Smooth muscle cell of the brain vasculature (primary cell): ENCODE data around the gene CXCL16.
"Not testable (repeated sequence)": the region's sequence is repeated elsewhere in the genome, so short reads cannot be mapped to it uniquely, and the experiment has no call there.

Experiments
- DNase-seq: peaks from one replicate; pipeline ENCODE4 v3.0.0-alpha.2; 2012; ENCODE audit warnings: low read depth, low spot score

The CXCL16 gene

DNA sequence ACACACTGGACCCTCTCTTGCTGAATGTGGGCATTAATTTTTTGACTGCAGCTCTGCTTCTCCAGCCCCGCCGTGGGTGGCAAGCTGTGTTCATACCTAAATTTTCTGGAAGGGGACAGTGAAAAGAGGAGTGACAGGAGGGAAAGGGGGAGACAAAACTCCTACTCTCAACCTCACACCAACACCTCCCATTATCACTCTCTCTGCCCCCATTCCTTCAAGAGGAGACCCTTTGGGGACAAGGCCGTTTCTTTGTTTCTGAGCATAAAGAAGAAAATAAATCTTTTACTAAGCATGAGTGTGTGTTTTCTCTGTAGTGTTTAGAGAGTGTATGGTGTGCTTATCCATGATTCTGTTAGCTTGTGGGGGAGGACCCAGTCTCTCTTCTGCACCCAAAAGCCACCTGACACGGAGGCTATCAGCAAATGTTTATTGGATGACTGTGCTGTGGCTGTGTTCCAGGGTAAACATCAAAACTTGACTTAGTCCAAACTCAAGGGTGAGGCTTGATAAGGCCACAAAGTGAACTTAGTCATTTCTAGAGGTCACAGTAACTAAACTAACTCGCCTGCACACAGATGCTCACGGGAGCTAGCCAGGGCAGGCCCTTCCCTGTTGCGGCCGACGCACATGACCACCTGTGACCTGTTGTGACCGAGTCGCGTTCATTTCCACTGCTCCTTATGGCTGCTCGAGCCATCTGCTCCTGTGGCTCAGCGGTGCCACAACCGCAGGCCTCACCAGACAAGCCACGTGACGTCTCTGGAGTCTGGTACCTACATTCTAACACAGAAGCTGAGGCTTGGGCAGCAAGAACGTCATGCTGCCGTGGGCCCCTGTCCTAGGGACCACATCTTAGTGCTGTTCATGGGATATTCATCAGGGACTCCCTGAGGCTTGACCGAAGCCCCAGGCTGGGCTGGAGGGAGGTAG, 18.3 kb downstream of the CXCL16 start:
- DNase-seq, result no peak

DNA sequence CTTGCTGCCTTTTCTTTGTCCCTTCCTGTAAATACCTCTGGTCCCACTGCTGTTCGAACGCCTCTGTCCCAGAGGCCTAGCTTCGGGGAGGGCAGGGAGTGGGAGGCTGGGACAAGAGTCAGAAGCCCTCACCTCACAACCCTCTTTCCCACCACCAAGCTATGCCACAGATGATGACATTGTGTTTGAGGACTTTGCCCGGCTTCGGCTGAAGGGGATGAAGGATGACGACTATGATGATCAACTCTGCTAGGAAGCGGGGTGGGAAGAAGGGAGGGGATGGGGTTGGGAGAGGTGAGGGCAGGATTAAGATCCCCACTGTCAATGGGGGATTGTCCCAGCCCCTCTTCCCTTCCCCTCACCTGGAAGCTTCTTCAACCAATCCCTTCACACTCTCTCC, 18.9 kb downstream of the CXCL16 start:
- DNase-seq, result no peak

DNA sequence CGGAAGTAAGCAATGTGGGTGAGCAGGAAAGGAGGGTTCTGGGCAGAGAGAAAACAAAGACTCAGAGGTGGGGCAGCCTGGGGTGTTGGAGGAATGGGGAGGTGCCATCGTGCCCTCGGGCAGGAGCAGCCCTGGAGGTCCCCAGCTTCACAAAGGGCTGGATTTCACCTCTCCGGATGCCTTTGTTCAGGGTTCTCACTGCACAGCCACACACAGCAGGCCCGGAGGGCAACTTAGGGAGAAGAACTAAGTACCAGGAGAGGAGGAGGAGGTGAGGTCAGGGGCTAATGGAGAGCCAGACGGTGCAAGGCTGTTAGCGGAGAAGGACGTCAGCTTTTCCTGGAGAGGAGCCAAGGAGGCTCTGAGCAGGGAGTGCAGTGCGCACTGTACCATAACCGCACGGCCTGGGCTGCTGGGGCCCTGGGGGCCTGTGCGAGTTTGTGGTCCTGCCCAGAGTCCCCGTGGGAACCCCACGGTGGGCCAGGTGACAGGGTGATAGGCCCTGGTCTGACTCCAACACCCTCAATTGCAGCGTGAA, 20.0 kb downstream of the CXCL16 start:
- DNase-seq, result no peak

- no peak for DNase-seq
Observed at GRCh38 chr17:4719146-4719545, 20.6 kb downstream of the CXCL16 start.

DNA sequence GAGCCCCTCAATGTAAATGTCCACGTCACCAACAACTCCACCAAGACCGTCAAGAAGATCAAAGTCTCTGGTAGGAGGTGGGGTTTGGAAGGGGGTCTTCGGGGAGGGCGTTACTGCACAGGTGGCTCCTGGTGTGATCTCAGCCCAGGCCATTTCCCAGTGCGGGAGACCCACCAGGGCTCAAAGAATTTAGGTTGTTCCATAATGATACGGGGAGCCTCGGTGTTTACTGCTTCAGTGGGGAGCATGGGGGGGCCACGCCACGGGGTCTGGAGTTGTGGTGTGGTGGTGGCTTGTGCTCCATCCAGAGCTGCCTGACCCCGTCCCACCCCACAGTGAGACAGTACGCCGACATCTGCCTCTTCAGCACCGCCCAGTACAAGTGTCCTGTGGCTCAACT, 21.5 kb downstream of the CXCL16 start:
- no peak for DNase-seq

DNA sequence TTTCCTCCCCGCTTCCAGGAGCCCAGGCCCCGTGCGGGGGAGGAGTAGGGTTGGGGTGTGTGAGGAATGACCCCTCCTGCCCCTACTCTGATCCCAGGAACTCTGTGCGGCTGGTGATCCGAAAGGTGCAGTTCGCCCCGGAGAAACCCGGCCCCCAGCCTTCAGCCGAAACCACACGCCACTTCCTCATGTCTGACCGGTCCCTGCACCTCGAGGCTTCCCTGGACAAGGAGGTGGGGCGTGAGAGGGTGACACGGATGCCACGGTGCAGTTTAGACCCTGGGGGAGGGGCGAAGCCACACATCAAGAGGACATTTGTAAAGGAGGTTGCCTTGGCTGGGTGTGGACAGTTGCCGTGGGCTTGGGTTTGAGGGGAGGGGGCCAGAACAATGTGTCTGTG, 21.9 kb downstream of the CXCL16 start:
- DNase-seq, result no peak

- DNase-seq, result no peak
Observed at GRCh38 chr17:4716081-4716480, 23.6 kb downstream of the CXCL16 start.

GRCh38 chr17:4715063-4715744, 24.5 kb downstream of the CXCL16 start:
- DNase-seq, result no peak

GRCh38 chr17:4714340-4715062, 25.2 kb downstream of the CXCL16 start:
- not testable (repeated sequence) for DNase-seq

DNA sequence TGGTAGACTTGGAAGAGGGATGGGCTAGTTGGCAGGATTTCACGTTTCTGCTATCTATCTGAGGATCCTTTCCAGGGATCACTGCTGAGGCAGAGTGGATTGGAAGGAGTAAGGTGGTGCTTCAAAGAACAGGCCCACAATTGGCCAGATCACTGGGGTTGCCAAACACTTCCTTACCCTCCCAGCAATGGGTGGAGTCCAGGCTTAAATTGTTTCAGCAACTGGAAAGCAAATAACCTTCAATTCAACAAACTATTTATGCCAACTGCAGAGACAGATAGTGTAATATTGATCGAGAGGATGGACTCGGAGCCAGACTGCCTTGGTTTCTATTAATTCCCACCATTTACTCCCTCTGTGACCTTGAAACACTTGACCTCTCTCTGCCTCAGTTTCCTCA, 27.2 kb downstream of the CXCL16 start:
- DNase-seq, result no peak

DNA sequence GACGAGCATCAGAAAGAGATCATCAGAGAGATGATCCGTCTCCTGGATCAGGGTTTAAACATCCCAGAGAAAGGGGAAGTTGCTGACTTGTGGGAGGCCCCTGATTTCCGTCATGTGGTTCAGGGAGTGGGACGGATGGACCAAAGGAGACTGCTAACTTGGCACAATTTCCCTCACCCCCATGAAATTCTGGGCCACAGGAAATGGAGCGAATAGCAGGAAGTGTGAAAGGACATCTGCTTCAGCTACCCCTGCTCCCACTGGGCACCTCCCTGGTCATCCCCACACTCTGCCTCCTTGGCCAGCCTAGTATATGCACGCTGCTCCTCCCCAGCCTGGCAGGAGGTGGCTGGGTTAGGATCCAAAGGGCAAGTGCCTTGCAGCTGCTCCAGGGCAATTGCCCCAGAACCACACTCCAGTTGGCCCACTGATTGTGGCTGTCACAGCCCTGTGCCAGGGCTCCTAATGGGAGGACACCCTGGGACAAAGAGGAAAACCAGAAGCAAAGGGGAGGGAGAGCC, 28.0 kb downstream of the CXCL16 start:
- DNase-seq, result no peak

- DNase-seq, result no peak
Observed at GRCh38 chr17:4710693-4711634, 28.8 kb downstream of the CXCL16 start.

DNA sequence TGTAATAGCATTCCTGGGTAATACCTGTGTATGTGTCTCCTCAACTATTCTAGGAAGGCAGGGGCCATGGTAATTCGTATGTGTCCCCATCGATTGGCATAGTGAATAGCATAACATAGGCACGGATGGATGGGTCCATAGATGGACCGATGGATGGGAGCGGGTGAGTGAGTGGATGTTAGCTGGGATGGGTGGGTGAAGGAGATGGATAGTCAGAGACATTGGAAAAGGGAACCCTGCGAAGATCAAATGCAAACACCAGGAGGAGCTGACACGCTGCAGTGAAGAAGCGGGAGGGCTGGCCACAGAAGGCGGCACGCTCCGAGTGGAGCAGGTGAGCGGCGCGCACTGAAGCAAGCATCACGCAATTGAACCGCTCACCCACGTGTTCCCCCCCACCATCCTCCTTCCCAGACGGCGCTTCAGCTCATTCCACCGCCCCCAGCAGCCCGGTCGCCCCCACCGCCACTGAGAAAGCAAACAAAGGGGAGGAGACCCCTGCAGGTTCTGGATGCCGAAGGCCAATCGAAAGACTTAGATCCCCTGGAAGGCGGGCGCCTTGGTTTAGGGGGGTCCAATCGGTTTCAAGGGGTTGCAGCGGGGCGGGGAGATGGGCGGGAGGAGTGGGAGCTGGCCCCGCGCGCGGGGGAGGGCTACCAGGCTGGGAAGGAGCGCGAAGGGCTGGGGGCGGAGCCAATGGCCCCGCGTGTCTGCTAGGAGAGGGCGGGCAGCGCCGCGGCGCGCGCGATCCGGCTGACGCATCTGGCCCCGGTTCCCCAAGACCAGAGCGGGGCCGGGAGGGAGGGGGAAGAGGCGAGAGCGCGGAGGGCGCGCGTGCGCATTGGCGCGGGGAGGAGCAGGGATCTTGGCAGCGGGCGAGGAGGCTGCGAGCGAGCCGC, 29.7 kb downstream of the CXCL16 start, which contains the start of gene ARRB2:
Gene ARRB2, plus strand, starts transcription at position 839 of the 899 bp plus-strand sequence. CDS start 90 bp downstream, outside the sequence.
- peak; percentile 96 for DNase-seq

DNA sequence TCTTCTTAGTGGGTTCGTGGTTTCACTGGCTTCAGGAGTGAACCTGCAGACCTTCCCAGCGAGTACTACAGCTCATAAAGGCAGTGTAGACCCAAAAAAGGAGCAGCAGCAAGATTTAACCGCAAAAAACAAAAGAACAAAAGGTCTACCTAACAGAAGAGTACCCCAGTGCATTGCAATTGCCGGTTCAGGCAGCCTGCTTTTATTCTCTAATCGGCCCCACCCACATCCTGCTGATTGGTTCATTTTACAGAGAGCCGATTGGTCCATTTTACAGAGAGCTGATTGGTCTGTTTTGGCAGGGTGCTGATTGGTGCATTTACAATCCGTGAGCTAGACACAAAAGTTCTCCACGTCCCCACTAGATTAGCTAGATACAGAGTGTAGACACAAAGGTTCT, 31.3 kb downstream of the CXCL16 start:
- no peak for DNase-seq

DNA sequence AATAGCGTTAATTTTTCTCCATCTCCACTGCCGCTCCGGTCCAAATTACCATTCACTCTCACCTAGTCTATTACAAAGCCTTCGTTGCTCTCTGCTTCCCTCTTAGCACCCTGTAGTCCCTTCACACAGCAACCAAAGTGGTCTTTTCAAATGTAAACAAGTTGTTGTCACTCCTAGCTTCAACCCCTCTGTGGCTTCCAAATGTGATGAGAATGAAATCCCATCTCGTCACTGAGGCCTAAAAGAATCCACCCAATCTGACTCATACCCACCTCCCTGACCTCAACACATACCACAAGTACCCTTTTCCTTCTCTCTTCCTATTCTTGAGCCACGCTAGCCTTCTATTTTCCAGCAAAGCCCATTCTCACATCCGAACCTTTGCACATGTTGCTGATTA, 33.6 kb downstream of the CXCL16 start:
- DNase-seq, result no peak

DNA sequence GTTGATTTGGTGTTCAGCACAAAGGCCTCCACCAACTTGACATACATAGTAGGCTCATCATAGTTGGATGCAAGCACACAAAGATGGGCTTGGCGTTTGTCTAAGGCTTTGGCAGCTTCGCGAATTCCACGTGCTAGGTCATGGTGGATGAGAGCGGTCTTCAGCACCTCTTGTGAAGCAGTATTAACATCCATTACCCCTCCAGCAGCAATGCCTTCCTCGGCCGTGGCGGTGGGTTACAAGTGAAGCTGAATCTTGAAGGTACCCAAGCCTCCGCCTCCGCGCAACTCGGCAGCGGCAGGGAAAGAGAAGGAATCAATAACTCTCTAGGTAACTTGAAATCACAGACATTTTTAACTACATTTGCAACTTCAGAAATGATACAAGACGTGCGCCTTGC, 34.7 kb downstream of the CXCL16 start:
- no peak for DNase-seq

DNA sequence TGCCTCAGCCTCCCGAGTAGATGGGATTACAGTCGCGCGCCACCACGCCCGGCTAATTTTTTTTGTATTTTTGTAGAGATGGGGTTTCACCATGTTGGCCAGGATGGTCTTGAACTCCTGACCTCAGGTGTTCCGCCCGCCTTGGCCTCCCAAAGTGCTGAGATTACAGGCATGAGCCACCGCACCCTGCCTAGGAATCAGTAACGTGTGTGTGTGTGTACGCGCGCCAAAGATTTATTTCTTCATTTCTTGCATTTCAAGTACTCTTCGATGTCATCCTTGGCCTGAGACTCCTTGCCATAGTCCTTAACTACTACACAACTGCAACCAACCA, 35.2 kb downstream of the CXCL16 start:
- DNase-seq, result not testable (repeated sequence)

GRCh38 chr17:4703330-4703691, 36.4 kb downstream of the CXCL16 start:
- no peak for DNase-seq

GRCh38 chr17:4701116-4701515, 38.6 kb downstream of the CXCL16 start:
- no peak for DNase-seq
